GM19372 (cell line): Measurements from ENCODE around the gene DBNDD1.

ENCODE experiments used
- ATAC-seq: cut with Tn5 transposase; IDR thresholded peaks from one replicate; pipeline ENCODE4 v1.9.1; 2021; ENCODE audit warnings: mild to moderate bottlenecking, low read depth, moderate library complexity; ENCODE audit not compliant: unreplicated experiment

DBNDD1 gene

GRCh38 chr16:89965447-89966225 is 53.6 kb downstream of the DBNDD1 start:
- no peak for ATAC-seq

GRCh38 chr16:89964201-89964600 is 55.1 kb downstream of the DBNDD1 start:
- ATAC-seq: no peak

DNA sequence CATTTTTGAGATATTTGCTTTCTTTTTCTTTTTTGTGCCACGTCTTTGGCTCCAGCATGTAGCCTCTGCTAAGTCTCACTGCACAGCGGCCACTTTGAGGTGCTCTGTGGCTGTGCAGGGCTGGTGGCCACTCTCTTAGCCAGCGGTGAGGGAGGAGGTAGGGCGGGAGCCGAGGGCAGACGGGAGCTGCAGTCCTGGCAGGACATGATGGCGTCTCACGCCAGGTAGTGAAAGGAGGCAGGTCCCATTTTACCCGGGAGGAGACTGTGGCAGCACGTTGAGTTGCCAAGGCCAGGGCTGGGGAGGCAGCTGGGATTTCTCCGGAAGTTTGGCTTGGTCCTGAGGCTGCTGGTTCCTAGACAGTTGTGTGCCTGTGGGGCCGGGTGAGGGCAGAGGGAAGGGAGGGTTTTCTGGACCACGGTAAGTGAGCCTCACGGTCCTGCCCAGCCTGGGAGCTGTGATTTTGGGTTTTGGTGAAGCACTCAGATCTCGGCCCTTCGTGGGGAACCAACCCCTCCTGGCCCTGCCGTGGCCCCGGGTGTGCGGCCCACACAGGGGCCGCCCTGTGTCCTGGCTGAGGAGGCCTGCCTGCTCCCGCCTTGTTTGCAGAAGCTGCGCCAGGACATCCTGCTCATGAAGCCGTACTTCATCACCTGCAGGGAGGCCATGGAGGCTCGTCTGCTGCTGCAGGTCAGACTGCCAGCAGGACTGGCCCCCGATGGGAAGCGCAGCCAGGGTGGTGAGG is 56.3 kb downstream of the DBNDD1 start:
- no peak for ATAC-seq

GRCh38 chr16:89961920-89962319 is 57.3 kb downstream of the DBNDD1 start:
- no peak for ATAC-seq

DNA sequence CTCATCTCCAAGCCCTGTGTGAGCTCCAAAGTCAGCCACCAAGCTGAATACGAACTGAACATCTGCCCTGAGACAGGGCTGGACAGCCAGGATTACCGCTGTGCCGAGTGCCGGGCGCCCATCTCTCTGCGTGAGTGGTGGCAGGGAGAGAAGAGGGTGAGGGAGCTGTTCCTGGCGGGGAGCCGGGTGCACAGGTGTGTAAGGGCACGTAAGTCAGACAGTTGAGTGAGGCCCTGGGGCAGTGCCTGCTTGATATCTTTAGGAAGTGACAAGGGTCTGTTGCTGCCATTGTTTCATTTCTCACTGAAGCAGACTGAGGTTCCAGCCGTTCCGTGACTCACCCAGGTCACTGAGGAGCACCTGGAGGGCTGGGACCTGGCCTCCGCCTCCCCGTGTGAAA is 58.3 kb downstream of the DBNDD1 start:
- no peak for ATAC-seq

DNA sequence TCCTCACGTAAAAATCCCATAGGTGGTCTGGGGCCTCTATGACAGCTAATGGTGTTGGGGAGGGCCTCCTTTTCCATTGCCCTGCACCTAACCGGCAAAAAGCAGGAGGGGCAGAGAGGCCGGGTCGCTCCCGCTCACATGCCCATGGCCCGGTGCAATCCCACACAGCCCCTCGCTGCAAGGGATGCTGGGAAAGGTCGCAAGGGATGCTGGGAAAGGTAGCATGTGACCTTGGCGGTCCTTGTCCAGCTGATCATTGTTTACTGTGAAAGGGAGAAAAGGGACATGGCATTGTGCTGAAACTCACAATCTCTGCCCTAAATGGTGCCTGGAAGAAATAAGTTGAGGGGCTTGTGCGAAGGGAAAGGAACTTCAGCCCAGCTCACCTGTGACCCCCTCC is 60.7 kb downstream of the DBNDD1 start:
- ATAC-seq: no peak

GRCh38 chr16:89958068-89958467 is 61.2 kb downstream of the DBNDD1 start:
- no peak for ATAC-seq

DNA sequence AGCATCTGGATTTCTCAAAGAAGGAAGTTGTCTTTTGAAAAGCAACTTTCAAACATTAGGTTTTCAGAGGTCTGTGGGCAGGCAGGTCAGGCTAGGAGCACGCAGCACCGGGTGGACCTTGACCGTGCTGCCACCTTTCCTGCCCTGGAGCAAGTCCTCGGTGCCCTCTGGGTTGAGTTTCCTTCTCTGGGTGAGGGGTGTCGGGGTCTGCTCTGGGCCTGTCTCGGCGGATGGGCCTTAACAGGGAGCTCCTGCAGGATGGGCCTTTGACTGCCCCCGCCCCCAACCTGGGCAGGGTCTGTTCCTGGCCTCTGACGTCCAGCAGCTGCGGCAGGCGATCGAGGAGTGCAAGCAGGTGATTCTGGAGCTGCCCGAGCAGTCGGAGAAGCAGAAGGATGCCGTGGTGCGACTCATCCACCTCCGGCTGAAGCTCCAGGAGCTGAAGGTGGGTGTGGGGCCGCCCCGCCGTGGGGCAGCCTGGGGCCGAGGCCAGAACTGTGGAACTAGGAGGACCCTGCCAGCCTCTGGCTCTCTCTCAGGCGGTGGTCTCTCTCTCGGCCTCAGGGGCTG is 62.0 kb downstream of the DBNDD1 start:
- ATAC-seq: no peak

- no peak for ATAC-seq
Measured at GRCh38 chr16:89956505-89957215, 62.6 kb downstream of the DBNDD1 start.

DNA sequence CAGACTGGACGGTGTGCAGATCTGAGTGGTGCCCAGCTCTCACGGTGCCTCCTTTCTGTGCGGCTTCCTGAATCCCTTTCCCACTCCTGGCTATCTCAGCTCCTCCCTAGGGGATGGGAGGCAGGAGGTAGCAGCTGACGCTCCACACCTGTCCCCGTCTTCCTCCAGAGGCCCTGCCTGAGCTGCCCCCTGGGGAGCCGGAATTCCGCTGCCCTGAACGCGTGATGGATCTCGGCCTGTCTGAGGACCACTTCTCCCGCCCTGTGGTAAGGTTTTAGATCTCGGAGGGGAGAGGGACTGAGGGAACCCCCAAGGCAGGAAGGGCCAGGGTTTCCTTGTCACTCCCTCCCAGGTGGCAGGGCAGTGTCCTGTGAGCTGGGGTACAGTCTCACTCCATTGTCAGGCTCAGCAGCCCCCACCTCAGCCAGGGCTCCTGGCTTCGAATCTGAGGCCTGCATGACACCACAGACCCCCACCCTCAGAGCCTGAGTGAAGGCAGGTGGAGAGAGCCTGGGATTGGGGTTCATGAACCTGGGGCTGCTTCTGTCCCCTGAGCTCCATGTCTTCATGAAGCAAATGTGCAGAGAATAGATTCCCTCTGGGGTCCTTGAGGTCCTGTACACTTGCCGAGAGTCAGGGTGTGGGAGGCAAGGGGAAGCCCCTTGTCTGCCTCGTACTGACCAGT is 64.1 kb downstream of the DBNDD1 start:
- ATAC-seq: no peak
